LNCaP clone FGC (cell line): Measurements from ENCODE around the gene CUTA.

Source experiments
- DNase-seq: peaks from one replicate; pipeline ENCODE4 v3.0.0-alpha.2; 2011; ENCODE audit warnings: low read depth
- H3K4me3 ChIP-seq: 2 replicates; pipeline ENCODE4 v1.5.1; 2011; ENCODE audit warnings: mild to moderate bottlenecking, low read depth, low read length, control low read depth
- TF ChIP-seq, protein P1 (sequence below): IDR thresholded peaks from 2 replicates; pipeline ENCODE4 v1.5.1; 2012; ENCODE audit warnings: mild to moderate bottlenecking; ENCODE audit not compliant: control insufficient read depth, insufficient read depth; ENCODE audit errors: extremely low read depth

CUTA gene

DNA sequence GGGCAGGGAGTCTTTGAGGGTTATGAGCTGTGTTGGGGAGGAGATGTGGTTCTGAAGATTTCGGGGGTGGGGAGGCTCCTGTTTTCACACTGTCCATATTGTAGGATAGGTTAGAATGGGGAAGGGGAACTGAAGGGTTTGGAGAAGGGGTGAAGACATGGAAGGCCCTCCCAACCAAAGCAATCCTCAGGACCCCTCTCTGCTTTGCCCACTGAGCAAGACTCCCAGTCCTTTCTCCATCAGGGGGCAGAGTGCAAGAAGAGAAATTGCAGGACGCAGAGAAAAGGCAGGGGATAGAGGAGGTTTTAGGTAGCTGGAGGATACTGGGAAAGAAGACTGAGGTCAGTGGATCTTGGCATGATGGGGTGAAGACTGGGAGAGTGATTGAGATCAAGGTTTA lies 5.9 kb upstream of the CUTA start:
- H3K4me3 ChIP-seq: no peak overlapping the region
- TF ChIP-seq, protein P1, sequence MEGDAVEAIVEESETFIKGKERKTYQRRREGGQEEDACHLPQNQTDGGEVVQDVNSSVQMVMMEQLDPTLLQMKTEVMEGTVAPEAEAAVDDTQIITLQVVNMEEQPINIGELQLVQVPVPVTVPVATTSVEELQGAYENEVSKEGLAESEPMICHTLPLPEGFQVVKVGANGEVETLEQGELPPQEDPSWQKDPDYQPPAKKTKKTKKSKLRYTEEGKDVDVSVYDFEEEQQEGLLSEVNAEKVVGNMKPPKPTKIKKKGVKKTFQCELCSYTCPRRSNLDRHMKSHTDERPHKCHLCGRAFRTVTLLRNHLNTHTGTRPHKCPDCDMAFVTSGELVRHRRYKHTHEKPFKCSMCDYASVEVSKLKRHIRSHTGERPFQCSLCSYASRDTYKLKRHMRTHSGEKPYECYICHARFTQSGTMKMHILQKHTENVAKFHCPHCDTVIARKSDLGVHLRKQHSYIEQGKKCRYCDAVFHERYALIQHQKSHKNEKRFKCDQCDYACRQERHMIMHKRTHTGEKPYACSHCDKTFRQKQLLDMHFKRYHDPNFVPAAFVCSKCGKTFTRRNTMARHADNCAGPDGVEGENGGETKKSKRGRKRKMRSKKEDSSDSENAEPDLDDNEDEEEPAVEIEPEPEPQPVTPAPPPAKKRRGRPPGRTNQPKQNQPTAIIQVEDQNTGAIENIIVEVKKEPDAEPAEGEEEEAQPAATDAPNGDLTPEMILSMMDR: no peak
- DNase-seq: no peak

DNA sequence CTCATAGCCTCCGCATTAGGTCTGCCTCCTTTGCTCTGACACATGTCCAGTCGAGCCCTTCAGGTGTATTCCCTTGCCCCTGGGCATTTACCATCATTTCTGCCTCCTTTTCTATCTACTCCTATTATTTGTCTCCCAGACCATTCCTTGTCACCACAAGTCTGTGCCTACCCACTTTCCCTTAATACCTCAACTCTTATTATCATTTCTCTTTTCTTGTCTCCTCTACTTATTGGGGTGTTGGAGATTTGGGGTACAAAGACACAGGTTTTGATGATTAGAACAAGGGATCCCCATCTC lies 3.4 kb upstream of the CUTA start:
- TF ChIP-seq, protein P1: no peak
- no peak overlapping the region for H3K4me3 ChIP-seq
- no peak for DNase-seq

DNA sequence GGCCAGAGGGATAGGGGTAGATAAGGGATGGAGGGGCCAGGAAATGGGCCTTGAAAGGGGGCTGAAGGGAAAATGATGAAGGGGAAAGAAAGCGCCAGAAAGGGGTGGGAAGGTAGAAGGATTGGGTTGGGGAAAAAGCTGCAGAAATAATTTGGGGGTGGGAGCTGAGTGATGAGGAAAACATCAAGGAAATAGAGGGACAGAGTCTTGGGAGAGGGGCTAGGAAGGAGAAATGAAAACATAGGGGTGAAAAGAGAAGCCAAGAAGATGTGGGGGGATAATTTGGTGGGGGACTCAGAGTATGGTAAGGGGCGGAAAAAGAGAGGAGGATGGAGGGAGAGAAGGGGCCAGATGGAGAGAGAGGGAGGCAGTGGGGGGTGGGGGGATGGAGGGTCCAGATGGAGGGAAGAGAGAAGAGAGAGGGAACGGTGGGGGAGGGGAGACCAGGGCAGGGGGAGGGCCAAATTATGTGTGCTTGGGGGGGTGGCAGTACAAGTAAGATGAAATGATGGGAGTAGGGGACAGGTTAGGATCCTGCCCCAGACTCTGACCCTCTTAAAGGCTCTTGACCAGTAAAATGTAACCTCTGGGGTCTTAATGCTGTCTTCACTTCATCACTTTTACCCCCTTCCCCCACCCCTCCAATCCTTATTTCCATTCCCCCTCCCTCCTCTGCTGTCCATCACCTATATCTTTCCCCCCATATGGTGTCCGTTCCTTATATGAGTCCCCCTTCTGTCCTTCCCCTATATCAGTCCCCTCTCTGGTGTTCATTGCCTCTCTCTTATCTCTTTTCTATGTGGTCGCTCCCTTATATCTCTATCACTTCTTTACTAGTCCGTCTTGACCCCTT lies 2.8 kb upstream of the CUTA start:
- no peak overlapping the region for H3K4me3 ChIP-seq
- no peak for DNase-seq
- TF ChIP-seq, protein P1: no peak

DNA sequence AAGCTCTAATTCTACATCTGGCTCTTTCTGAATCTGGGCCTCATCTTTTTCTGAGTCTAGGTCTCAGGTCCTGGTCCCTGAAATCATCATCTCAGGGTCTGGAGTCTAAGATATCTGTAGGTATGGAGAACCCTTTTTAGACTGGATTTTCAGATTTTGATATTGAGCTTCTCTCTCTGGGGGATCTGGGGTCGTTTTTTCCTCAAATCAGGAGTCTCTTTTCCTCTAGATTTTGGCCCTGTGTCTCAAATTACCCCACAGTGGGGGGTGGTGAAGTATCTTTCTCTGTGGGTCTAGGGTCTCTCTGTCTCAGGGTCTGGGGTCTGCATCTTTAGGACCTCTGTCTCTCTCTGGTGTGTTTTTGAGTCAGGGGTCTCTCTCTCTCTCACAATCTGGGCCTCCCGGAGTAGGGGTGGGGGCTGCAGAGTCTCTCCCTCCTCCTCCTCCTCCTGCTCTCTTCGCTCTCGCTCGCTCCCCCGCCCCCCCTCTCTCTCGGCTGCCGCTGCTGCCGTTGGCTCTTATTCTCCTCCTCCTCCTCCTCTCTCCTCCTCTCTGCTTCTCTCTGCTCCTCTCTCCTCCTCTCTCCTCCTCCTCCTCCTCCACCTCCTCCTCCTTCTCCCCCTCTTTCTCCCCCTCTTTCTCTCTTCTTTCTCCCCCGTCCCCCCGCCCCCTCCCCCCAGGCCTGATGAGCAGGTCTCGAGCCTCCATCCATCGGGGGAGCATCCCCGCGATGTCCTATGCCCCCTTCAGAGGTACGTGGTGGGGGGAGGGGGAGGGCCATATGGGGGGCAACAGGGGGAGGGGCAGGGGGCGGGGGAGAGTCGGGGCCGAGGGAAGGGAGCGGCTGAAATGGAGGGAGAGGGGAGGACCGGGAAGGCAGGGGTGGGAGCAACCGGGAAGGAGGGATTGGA lies 1.9 kb upstream of the CUTA start, which contains the start of gene SYNGAP1:
Gene SYNGAP1, plus strand, starts transcription at position 486 of the 911 bp plus-strand sequence. Its CDS starts 200 bp downstream, at position 686.
- DNase-seq: no peak
- H3K4me3 ChIP-seq: no peak within 1 kb of the TSS
- TF ChIP-seq, protein P1: no peak

DNA sequence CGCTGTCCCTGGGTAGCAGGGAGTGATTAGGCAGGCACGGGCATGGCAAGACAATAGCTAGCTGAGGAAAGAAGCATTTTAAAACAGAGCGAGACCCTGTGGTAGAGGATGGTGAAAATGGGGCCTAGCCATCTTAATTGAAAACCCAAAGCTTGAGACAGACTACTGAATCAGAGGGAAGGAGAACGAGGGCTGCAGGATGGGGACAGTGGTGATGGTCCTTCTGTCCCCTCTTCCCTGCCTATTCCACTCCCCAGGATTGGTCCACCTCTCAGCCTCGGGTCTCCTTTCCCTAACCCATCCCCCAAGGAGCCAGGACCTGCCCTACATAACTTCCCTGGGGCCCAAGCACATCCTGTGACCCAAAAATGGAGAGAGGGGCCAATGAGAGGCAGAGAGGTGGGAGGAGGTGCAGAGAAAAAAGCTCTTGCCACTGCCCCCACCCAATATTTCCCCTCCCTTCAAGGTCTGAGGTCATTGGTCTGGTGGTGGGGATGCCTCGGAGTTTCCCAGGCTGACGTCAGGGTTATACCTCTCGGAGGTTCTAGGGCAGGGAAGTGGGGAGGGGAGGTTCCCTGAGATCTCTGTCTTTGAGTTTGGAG lies 884 bp upstream of the CUTA start:
- TF ChIP-seq, protein P1: no peak
- no peak for DNase-seq
- H3K4me3 ChIP-seq: peak overlapping the region; percentile 99

DNA sequence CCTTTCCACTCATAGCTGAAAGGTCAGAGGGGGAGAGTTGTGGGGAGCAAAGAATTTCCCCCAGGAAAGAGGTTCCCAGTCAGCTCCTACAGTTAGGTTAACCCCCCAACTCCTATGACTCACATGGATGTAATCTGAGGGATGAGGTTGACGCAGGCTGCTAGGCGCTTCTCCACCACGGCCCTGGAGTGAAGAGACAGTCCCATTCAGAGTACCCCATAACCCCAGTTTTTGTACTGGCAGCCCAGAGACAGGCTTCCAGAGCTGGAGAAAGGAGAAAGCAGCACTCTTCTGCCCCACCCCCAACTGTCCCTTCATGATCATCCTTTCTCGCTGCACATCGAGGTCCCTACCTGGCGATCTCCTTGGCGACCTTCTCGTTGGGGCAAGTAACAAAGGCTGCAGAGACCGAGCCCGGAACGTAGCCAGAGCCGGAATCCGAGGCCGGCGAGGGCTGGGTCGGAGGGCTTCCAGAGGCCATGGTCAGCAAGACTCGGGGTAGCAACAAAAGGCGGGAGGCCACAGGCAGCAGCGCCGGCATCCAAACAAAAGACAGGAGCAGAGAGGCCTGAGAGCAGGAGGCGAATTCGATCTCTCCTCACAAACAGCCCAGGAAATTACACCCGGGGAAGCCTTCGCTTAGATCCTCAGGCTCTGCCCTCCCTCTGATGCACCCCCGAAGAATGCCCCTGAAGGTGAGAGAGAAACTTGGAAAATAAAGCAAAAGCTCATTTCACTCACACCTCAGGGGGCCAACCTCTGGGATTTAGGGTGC lies 592 bp downstream of the CUTA start:
- no peak for DNase-seq
- H3K4me3 ChIP-seq: peak overlapping the region; percentile 99
- TF ChIP-seq, protein P1: no peak
